Neural progenitor cell (in vitro differentiated cells): ENCODE results near the gene DBNL. TPM values are rescaled to one million over a fixed set of nuclear protein-coding genes. Genes with fewer than 3 reads are reported as not detected.

Experiments used
- DNase-seq: peaks from one replicate; pipeline ENCODE4 v3.0.0-alpha.2; 2016; ENCODE audit warnings: low spot score
- H2AFZ ChIP-seq: fragments of 200-600 bp; sonication (generic); replicated peaks from 2 replicates; pipeline ENCODE4 v1.6.1; 2016; ENCODE audit warnings: antibody characterized with exemption
- H3F3A ChIP-seq: fragments of 200-600 bp; sonication (generic); 2 replicates; pipeline ENCODE4 v1.6.1; 2016; ENCODE audit warnings: antibody characterized with exemption, low read depth
- H3K27ac ChIP-seq: fragments of 200-600 bp; sonication (generic); 2 replicates; pipeline ENCODE4 v1.5.1; 2016; ENCODE audit warnings: mild to moderate bottlenecking
- H3K27me3 ChIP-seq: fragments of 200-600 bp; sonication (generic); 2 replicates; pipeline ENCODE4 v1.6.1; 2016; ENCODE audit warnings: mild to moderate bottlenecking, moderate library complexity
- H3K36me3 ChIP-seq: fragments of 200-600 bp; sonication (generic); 2 replicates; pipeline ENCODE4 v1.5.1; 2016
- H3K4me1 ChIP-seq: fragments of 200-600 bp; sonication (generic); 2 replicates; pipeline ENCODE4 v1.6.1; 2016; ENCODE audit warnings: mixed run types
- H3K4me2 ChIP-seq: fragments of 200-600 bp; sonication (generic); 2 replicates; pipeline ENCODE4 v1.6.1; 2016
- H3K4me3 ChIP-seq: fragments of 200-600 bp; sonication (generic); 2 replicates; pipeline ENCODE4 v1.5.1; 2016
- H3K79me2 ChIP-seq: fragments of 200-600 bp; sonication (generic); 2 replicates; pipeline ENCODE4 v1.6.1; 2016; ENCODE audit warnings: low read depth
- H3K9ac ChIP-seq: fragments of 200-600 bp; sonication (generic); 2 replicates; pipeline ENCODE4 v1.6.1; 2016
- H3K9me3 ChIP-seq: fragments of 200-600 bp; sonication (generic); 2 replicates; pipeline ENCODE4 v1.5.1; 2016; ENCODE audit warnings: low read depth
- H4K20me1 ChIP-seq: fragments of 200-600 bp; sonication (generic); 2 replicates; pipeline ENCODE4 v1.6.1; 2016; ENCODE audit warnings: low read depth
- H3K27ac Mint-ChIP-seq: 3 replicates; pipeline ENCODE4 v1.8.0; 2021; ENCODE audit warnings: mixed read lengths
- H3K27me3 Mint-ChIP-seq: 2 replicates; pipeline ENCODE4 v1.8.0; 2022; ENCODE audit warnings: low read depth, mild to moderate bottlenecking, inconsistent platforms, moderate library complexity, mixed read lengths; ENCODE audit not compliant: insufficient read depth
- H3K36me3 Mint-ChIP-seq: 3 replicates; pipeline ENCODE4 v1.8.0; 2021; ENCODE audit warnings: mixed read lengths
- H3K4me1 Mint-ChIP-seq: 3 replicates; pipeline ENCODE4 v1.8.0; 2021; ENCODE audit warnings: mixed read lengths
- H3K4me3 Mint-ChIP-seq: 3 replicates; pipeline ENCODE4 v1.8.0; 2021; ENCODE audit warnings: mild to moderate bottlenecking, moderate library complexity, mixed read lengths
- H3K9me3 Mint-ChIP-seq: 3 replicates; pipeline ENCODE4 v1.8.0; 2020; ENCODE audit warnings: mixed read lengths
- EZH2 ChIP-seq: fragments of 200-600 bp; sonication (generic); IDR thresholded peaks from 2 replicates; pipeline ENCODE4 v1.6.1; 2017; ENCODE audit warnings: antibody characterized with exemption, mild to moderate bottlenecking, moderate library complexity
- EZH2phosphoT487 ChIP-seq: fragments of 200-600 bp; sonication (generic); IDR thresholded peaks from 2 replicates; pipeline ENCODE4 v1.6.1; 2017; ENCODE audit warnings: antibody characterized with exemption
- total RNA-seq: library from RNA; depleted of rRNA; stranded (reverse); fragments of >200 nt; gene quantifications from 2 replicates; pipeline ENCODE4 v1.2.3, GENCODE V29; 2015; ENCODE audit warnings: low replicate concordance
- TF ChIP-seq, protein P1 (sequence below): fragments of 200-600 bp; sonication (generic); IDR thresholded peaks from 2 replicates; pipeline ENCODE4 v1.5.1; 2017; ENCODE audit warnings: antibody characterized with exemption, mild to moderate bottlenecking

Gene DBNL
- total RNA-seq, 1 donor from 2014 or later = 31.4 TPM

DNA sequence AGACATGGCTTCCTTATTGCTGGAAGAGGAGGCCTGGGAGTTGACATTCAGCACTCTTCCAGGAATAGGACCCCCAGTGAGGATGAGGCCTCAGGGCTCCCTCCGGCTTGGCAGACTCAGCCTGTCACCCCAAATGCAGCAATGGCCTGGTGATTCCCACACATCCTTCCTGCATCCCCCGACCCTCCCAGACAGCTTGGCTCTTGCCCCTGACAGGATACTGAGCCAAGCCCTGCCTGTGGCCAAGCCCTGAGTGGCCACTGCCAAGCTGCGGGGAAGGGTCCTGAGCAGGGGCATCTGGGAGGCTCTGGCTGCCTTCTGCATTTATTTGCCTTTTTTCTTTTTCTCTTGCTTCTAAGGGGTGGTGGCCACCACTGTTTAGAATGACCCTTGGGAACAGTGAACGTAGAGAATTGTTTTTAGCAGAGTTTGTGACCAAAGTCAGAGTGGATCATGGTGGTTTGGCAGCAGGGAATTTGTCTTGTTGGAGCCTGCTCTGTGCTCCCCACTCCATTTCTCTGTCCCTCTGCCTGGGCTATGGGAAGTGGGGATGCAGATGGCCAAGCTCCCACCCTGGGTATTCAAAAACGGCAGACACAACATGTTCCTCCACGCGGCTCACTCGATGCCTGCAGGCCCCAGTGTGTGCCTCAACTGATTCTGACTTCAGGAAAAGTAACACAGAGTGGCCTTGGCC is 16.6 kb downstream of the DBNL start:
- no peaks in the 10 kb centered on the region for H3K36me3 ChIP-seq
- H3K27me3 ChIP-seq = no peaks in the 10 kb centered on the region
- no peak overlapping the region for H3K27ac ChIP-seq
- H3K9me3 Mint-ChIP-seq = no peaks in the 10 kb centered on the region
- TF ChIP-seq, protein P1, sequence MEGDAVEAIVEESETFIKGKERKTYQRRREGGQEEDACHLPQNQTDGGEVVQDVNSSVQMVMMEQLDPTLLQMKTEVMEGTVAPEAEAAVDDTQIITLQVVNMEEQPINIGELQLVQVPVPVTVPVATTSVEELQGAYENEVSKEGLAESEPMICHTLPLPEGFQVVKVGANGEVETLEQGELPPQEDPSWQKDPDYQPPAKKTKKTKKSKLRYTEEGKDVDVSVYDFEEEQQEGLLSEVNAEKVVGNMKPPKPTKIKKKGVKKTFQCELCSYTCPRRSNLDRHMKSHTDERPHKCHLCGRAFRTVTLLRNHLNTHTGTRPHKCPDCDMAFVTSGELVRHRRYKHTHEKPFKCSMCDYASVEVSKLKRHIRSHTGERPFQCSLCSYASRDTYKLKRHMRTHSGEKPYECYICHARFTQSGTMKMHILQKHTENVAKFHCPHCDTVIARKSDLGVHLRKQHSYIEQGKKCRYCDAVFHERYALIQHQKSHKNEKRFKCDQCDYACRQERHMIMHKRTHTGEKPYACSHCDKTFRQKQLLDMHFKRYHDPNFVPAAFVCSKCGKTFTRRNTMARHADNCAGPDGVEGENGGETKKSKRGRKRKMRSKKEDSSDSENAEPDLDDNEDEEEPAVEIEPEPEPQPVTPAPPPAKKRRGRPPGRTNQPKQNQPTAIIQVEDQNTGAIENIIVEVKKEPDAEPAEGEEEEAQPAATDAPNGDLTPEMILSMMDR = no peak
- TF ChIP-seq EZH2 = no peak
- TF ChIP-seq EZH2phosphoT487 = no peak
- H3K9me3 ChIP-seq = no peaks in the 10 kb centered on the region
- peaks cover 19% of the 10 kb centered on the region for H3K36me3 Mint-ChIP-seq
- no peak overlapping the region for H3K9ac ChIP-seq
- H3K79me2 ChIP-seq = no peaks in the 10 kb centered on the region
- H3K4me3 Mint-ChIP-seq = no peak overlapping the region
- peaks cover 15% of the 10 kb centered on the region for H4K20me1 ChIP-seq
- H3K4me3 ChIP-seq = no peak overlapping the region
- H3K4me1 ChIP-seq = peaks cover 27% of the 10 kb centered on the region
- H3K27me3 Mint-ChIP-seq = peaks cover 11% of the 10 kb centered on the region
- no peak for DNase-seq
- H3K4me1 Mint-ChIP-seq = peaks cover 17% of the 10 kb centered on the region
- no peak overlapping the region for H3K27ac Mint-ChIP-seq
- H3F3A ChIP-seq = peaks cover 19% of the 10 kb centered on the region
- H3K4me2 ChIP-seq = no peak overlapping the region
- no peak overlapping the region for H2AFZ ChIP-seq

DNA sequence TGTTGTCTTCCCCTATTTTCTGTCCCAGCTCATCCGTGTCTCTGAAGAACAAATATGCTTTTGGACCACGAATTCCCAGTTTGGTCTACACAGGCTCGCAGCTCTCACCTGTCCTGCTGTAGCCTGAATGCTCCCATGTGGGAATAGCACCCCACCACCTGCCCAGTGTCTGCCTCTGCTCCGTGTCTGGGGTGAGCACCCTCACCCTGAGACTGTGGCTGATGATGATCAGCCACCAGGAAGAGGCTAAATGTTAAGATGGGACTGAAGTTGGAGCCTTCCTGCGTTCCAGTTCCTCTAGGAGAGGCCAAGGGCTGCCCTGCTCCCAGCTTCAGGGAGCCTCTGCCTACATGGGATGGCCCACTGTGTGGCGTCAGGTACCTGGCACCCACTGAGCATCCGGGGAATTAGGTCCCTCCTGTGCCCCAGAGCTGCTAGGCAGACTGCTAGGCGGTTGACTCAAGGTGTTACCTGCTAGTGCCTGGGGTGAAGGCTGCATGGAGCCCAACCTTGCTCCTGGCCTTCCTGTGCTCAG is 17.2 kb downstream of the DBNL start:
- Histone ChIP-seq H3K27me3 (no peaks in the 10 kb centered on the region), H3F3A (peaks cover 23% of the 10 kb centered on the region), H3K36me3 (no peaks in the 10 kb centered on the region), H3K9me3 (no peaks in the 10 kb centered on the region), H3K27ac (no peak overlapping the region), H3K4me3 (no peak overlapping the region), H2AFZ (no peak overlapping the region), H3K9ac (no peak overlapping the region), H3K4me1 (peaks cover 31% of the 10 kb centered on the region), H3K79me2 (no peaks in the 10 kb centered on the region), H3K4me2 (no peak overlapping the region), H4K20me1 (peaks cover 15% of the 10 kb centered on the region)
- Mint-ChIP-seq H3K9me3 (no peaks in the 10 kb centered on the region), H3K27me3 (peaks cover 12% of the 10 kb centered on the region), H3K4me1 (peaks cover 19% of the 10 kb centered on the region), H3K4me3 (no peak overlapping the region), H3K36me3 (peaks cover 15% of the 10 kb centered on the region), H3K27ac (no peak overlapping the region)
- no peak for TF ChIP-seq EZH2phosphoT487
- TF ChIP-seq, protein P1 = no peak
- no peak for DNase-seq

DNA sequence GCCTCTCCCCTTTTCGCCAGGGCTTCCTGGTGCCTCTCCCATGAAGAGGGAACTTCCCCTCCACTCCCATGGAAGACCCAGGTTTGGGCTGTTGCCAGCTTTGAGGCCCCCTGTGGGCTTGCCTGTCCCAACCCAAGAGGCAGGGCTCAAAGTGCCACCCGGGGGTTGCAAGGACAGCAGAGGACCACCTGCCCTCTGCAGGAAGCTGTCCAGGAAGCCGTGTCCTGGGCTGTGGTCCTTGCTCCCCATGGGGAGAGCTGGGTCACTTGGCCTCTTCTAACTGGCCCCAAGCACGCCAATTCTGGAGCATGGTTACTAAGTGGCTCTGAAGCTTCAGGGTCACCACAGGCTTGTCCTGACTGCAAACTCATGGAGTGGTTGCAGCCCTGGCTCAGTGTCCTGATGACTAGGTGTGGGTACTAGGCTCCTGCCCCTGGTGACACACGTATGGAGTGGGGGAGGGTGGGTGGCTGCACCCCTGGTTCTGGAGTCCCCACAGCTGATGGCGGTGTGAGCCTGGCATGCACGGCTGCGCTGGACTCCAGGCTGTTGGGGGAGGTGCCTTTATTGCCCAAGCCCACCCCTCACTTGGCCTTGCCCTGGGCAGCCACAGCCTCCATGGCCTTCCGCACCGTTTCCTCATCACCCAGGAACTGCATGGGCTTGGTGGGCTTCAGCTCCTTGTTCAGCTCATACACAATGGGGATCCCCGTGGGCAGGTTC is 17.8 kb downstream of the DBNL start:
- Histone ChIP-seq H3K4me1 (peaks cover 31% of the 10 kb centered on the region), H3K27me3 (no peaks in the 10 kb centered on the region), H3K27ac (no peak overlapping the region), H3F3A (peaks cover 23% of the 10 kb centered on the region), H3K4me2 (no peak overlapping the region), H3K79me2 (no peaks in the 10 kb centered on the region), H3K36me3 (no peaks in the 10 kb centered on the region), H3K9ac (no peak overlapping the region), H3K9me3 (no peaks in the 10 kb centered on the region), H4K20me1 (peaks cover 15% of the 10 kb centered on the region), H2AFZ (no peak overlapping the region), H3K4me3 (no peak overlapping the region)
- Mint-ChIP-seq H3K4me3 (no peak overlapping the region), H3K27ac (no peak overlapping the region), H3K4me1 (peaks cover 19% of the 10 kb centered on the region), H3K27me3 (peaks cover 12% of the 10 kb centered on the region), H3K9me3 (no peaks in the 10 kb centered on the region), H3K36me3 (peaks cover 15% of the 10 kb centered on the region)
- DNase-seq = no peak
- TF ChIP-seq, protein P1 = no peak
- TF ChIP-seq EZH2phosphoT487 (no peak), EZH2 (no peak)
